Endothelial cell of umbilical vein (primary cell): Measurements from ENCODE around the gene PTTG1IP. TPM values are rescaled to one million over a fixed set of nuclear protein-coding genes. Genes with fewer than 3 reads are reported as not detected.

Experiments
- BruUV-seq: library from RNA; stranded (reverse); fragments of 400-500 nt; replicated peaks from 2 replicates; lab custom pipeline; 2021; lab: Mats Ljungman, UMichigan
- CTCF ChIA-PET: fragments of 300-600, 350-600 bp; sonication (Branson Sonifier 250); formaldehyde crosslinking; loops from one replicate; lab custom pipeline; 2021; ENCODE audit warnings: antibody characterized with exemption, inconsistent platforms; lab: Charles Lee
- POLR2A ChIA-PET: fragments of 300-600, 350-600 bp; sonication (Branson Sonifier 250); formaldehyde crosslinking; loops from one replicate; lab custom pipeline; 2021; ENCODE audit warnings: antibody characterized with exemption, inconsistent platforms; lab: Charles Lee
- DNase-seq: peaks from one replicate; pipeline ENCODE4 v3.0.0-alpha.2; 2011; ENCODE audit warnings: low read depth, low spot score
- FAIRE-seq: peaks from 2 replicates; lab custom pipeline; 2011; peaks lifted over from hg19 to GRCh38; lab: Jason Lieb, UNC
- H2AFZ ChIP-seq: 2 replicates; pipeline ENCODE4 v1.6.0; 2012; ENCODE audit warnings: low read depth, low read length, control low read depth, inconsistent platforms
- H3K27ac ChIP-seq: 2 replicates; pipeline ENCODE4 v1.5.1; 2011; ENCODE audit warnings: low read depth, mild to moderate bottlenecking, control low read depth, low read length, moderate library complexity; ENCODE audit not compliant: insufficient read depth
- H3K27me3 ChIP-seq, 2 experiments: 2 replicates each; pipeline versions ENCODE4 v1.6.0 to v1.6.1; 2011; ENCODE audit warnings: low read length in 2 of 2, mixed read lengths in 1 of 2; ENCODE audit not compliant: control insufficient read depth in 2 of 2, insufficient read depth in 2 of 2
- H3K36me3 ChIP-seq, 2 experiments: 2 replicates in 1 of 2; 3 replicates in 1 of 2; pipeline ENCODE4 v1.5.1; 2011; ENCODE audit warnings: low read length in 2 of 2, mild to moderate bottlenecking in 1 of 2, moderate library complexity in 1 of 2; ENCODE audit not compliant: control insufficient read depth in 2 of 2, insufficient read depth in 2 of 2; ENCODE audit errors: extremely low read depth in 1 of 2
- H3K4me1 ChIP-seq: 3 replicates; pipeline ENCODE4 v1.5.1; 2011; ENCODE audit warnings: mild to moderate bottlenecking, low read length; ENCODE audit not compliant: control insufficient read depth, insufficient read depth; ENCODE audit errors: extremely low read depth
- H3K4me2 ChIP-seq: 2 replicates; pipeline ENCODE4 v1.6.1; 2011; ENCODE audit warnings: low read length, control low read depth, mixed read lengths; ENCODE audit not compliant: insufficient read depth
- H3K4me3 ChIP-seq, 3 experiments: fragments of 200-600 bp in 1 of 3; sonication (generic), shearing (Covaris generic) in 1 of 3; replicated peaks in 1 of 3; 2 replicates each; pipeline ENCODE4 v1.5.1; 2011 to 2016; ENCODE audit warnings: control low read depth in 3 of 3, low read length in 3 of 3, mild to moderate bottlenecking in 2 of 3, inconsistent platforms in 1 of 3, low read depth in 1 of 3, moderate library complexity in 1 of 3; ENCODE audit not compliant: insufficient read depth in 1 of 3
- H3K79me2 ChIP-seq: 2 replicates; pipeline ENCODE4 v1.6.0; 2012; ENCODE audit warnings: low read length, inconsistent platforms; ENCODE audit not compliant: control insufficient read depth, insufficient read depth
- H3K9ac ChIP-seq: replicated peaks from 2 replicates; pipeline ENCODE3; 2011; ENCODE audit warnings: low read length, control low read depth; ENCODE audit not compliant: insufficient read depth; ENCODE audit errors: extremely low read depth
- H3K9me1 ChIP-seq: replicated peaks from 3 replicates; pipeline ENCODE4 v1.6.0; 2011; ENCODE audit warnings: mild to moderate bottlenecking, low read length; ENCODE audit not compliant: control insufficient read depth, insufficient read depth; ENCODE audit errors: extremely low read depth
- H3K9me3 ChIP-seq: replicated peaks from 2 replicates; pipeline ENCODE4 v1.5.1; 2012; ENCODE audit warnings: low read length, inconsistent platforms; ENCODE audit not compliant: control insufficient read depth, insufficient read depth
- H4K20me1 ChIP-seq: replicated peaks from 2 replicates; pipeline ENCODE3; 2011; ENCODE audit warnings: mild to moderate bottlenecking, low read length; ENCODE audit not compliant: control insufficient read depth, insufficient read depth; ENCODE audit errors: extremely low read depth
- EZH2 ChIP-seq: IDR thresholded peaks from 2 replicates; pipeline ENCODE4 v1.6.1; 2012; ENCODE audit warnings: borderline replicate concordance, low read depth, mild to moderate bottlenecking, moderate library complexity, low read length, inconsistent platforms; ENCODE audit not compliant: severe bottlenecking
- FOS ChIP-seq: IDR thresholded peaks from 2 replicates; pipeline ENCODE4 v1.6.1; 2011; ENCODE audit warnings: mild to moderate bottlenecking, low read length, moderate library complexity, borderline replicate concordance; ENCODE audit not compliant: insufficient read depth
- GATA2 ChIP-seq: IDR thresholded peaks from 2 replicates; pipeline ENCODE4 v1.7.0; 2011; ENCODE audit warnings: low read depth, mild to moderate bottlenecking, moderate library complexity, mixed read lengths, low read length; ENCODE audit not compliant: insufficient read length, insufficient read depth
- JUN ChIP-seq: IDR thresholded peaks from 2 replicates; pipeline ENCODE4 v1.6.1; 2011; ENCODE audit warnings: borderline replicate concordance, low read depth; ENCODE audit not compliant: insufficient read length, insufficient read depth
- MAX ChIP-seq: IDR thresholded peaks from 2 replicates; pipeline ENCODE4 v1.6.1; 2011; ENCODE audit not compliant: insufficient read depth, insufficient read length
- MYC ChIP-seq: IDR thresholded peaks from one replicate; pipeline ENCODE4 v1.6.1; 2011; ENCODE audit warnings: mild to moderate bottlenecking, low read depth, low read length
- POLR2A ChIP-seq: IDR thresholded peaks from 2 replicates; pipeline ENCODE4 v1.6.1; 2012; ENCODE audit warnings: low read depth, mild to moderate bottlenecking, control low read depth, low read length
- POLR2AphosphoS5 ChIP-seq: IDR thresholded peaks from 2 replicates; pipeline ENCODE4 v1.6.1; 2012; ENCODE audit warnings: low read depth, mild to moderate bottlenecking, control low read depth, low read length, moderate library complexity; ENCODE audit not compliant: insufficient read depth
- dilution Hi-C: fragments of 300-500 bp; cut with MboI; formaldehyde crosslinking; loops from one replicate; pipeline ENCODE4 v1.15.0; 2019; ENCODE audit warnings: low sequenced_read_pairs; ENCODE audit not compliant: extremely low pct_ligation_motif_present
- intact Hi-C: fragments of 100-400 bp; cut with micrococcal nuclease; formaldehyde crosslinking; loops from one replicate; pipeline ENCODE4 v1.10.0; 2022
- polyA plus RNA-seq, 4 experiments: library from polyadenylated mRNA; depleted of rRNA in 3 of 4; stranded (reverse) in 3 of 4; unstranded in 1 of 4; fragments of >200 nt; gene quantifications; 2 replicates each; pipeline versions ENCODE4 v1.2.1 to v1.2.3, GENCODE V29; 2011 to 2012; ENCODE audit warnings: missing spikeins in 1 of 4
- total RNA-seq: library from RNA; stranded (reverse); gene quantifications from 2 replicates; pipeline ENCODE4 v1.2.3, GENCODE V29; 2021
- TF ChIP-seq, protein P1 (sequence below), 2 donors: IDR thresholded peaks; 1 replicate in 1 of 2; 2 replicates in 1 of 2; pipeline ENCODE4 v1.5.1; 2011; ENCODE audit warnings: low read length in 2 of 2, mild to moderate bottlenecking in 2 of 2, moderate library complexity in 2 of 2, control low read depth in 1 of 2, inconsistent platforms in 1 of 2, low read depth in 1 of 2; ENCODE audit not compliant: insufficient read depth in 1 of 2; ENCODE audit errors: extremely low read depth in 1 of 2

PTTG1IP gene
- total and polyA plus RNA-seq, 2 donors (not counting 3 experiments of a cell fraction or from before 2014, with no cell fraction given) = 342 to 415 TPM

DNA sequence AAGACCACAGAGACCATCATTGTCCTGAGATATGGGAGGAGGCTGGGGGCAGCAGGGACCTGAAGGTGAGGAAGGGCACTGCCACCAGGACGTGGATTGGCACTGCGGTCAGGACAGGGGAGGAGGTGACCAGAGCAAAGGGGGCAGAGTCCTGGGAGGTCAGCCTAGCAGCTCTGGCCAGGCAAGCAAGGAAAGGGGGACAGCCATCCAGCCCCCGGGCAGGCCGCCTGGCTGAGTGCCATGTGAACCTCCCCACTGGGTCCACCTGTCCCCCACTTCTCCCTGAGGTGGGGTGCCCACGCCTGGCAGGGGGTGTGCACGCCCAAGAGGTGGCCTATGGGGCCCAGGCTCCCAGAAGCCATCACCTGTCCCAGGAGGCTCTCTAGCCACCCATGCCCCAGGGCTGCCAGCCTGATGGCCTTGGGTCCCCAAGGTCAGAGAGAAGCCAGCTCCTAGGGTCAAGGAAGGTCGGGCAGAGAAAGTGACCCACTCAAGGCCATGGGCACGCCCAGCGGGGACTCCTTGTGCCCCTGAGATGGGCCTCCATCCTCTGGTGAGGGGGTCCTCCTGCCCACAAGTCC lies 17.6 kb upstream of the PTTG1IP start:
- H3K9me1 ChIP-seq = no peaks in the 10 kb centered on the region
- ChIA-PET CTCF (no interaction called here), POLR2A (no interaction called here)
- BruUV-seq = no TSS peak
- no peak overlapping the region for H3K27ac ChIP-seq
- no peaks in the 10 kb centered on the region for H3K9me3 ChIP-seq
- intact Hi-C loops = no loop called here
- H3K27me3 ChIP-seq = no peaks in the 10 kb centered on the region
- TF ChIP-seq, protein P1, sequence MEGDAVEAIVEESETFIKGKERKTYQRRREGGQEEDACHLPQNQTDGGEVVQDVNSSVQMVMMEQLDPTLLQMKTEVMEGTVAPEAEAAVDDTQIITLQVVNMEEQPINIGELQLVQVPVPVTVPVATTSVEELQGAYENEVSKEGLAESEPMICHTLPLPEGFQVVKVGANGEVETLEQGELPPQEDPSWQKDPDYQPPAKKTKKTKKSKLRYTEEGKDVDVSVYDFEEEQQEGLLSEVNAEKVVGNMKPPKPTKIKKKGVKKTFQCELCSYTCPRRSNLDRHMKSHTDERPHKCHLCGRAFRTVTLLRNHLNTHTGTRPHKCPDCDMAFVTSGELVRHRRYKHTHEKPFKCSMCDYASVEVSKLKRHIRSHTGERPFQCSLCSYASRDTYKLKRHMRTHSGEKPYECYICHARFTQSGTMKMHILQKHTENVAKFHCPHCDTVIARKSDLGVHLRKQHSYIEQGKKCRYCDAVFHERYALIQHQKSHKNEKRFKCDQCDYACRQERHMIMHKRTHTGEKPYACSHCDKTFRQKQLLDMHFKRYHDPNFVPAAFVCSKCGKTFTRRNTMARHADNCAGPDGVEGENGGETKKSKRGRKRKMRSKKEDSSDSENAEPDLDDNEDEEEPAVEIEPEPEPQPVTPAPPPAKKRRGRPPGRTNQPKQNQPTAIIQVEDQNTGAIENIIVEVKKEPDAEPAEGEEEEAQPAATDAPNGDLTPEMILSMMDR (IDR thresholded peaks at IDR 0.05; ENCODE audit: extremely low read depth in 1 of 2, insufficient read depth in 1 of 2, low read depth in 1 of 2, low read length in 2 of 2) = no peak
- TF ChIP-seq POLR2A = no peak
- no peak for TF ChIP-seq EZH2
- TF ChIP-seq MYC = no peak
- TF ChIP-seq MAX = no peak
- TF ChIP-seq JUN = no peak
- TF ChIP-seq GATA2 = no peak
- TF ChIP-seq FOS = no peak
- TF ChIP-seq POLR2AphosphoS5 = no peak
- H3K79me2 ChIP-seq = no peaks in the 10 kb centered on the region
- H2AFZ ChIP-seq = no peak overlapping the region
- no peak overlapping the region for H3K4me3 ChIP-seq
- no peak overlapping the region for H3K4me2 ChIP-seq
- FAIRE-seq (no peak), DNase-seq (no peak)
- H4K20me1 ChIP-seq = no peaks in the 10 kb centered on the region
- dilution Hi-C loops = no loop called here
- H3K4me1 ChIP-seq = no peaks in the 10 kb centered on the region
- no peaks in the 10 kb centered on the region for H3K36me3 ChIP-seq
- no peak overlapping the region for H3K9ac ChIP-seq
